Mucosa of descending colon (tissue), 3 donors: ENCODE results near the gene KIF5C. TPM values are rescaled to one million over a fixed set of nuclear protein-coding genes. Genes with fewer than 3 reads are reported as not detected.

Experiments
- ATAC-seq: fragments of 200-7000 bp; cut with Tn5 transposase; one replicate; pipeline ENCODE4 v1.9.1; 2020; ENCODE audit warnings: mild to moderate bottlenecking, moderate library complexity
- DNase-seq, 3 donors: peaks; one replicate each; pipeline ENCODE4 v3.0.0-alpha.2; 2020
- H3K36me3 ChIP-seq: fragments of 200-600 bp; one replicate; pipeline ENCODE4 v1.8.0; 2021; ENCODE audit warnings: low read depth, mild to moderate bottlenecking
- H3K4me1 ChIP-seq: fragments of 200-600 bp; one replicate; pipeline ENCODE4 v1.8.0; 2021; ENCODE audit warnings: low read depth, mild to moderate bottlenecking
- H3K4me3 ChIP-seq: fragments of 200-600 bp; one replicate; pipeline ENCODE4 v1.8.0; 2021; ENCODE audit warnings: mild to moderate bottlenecking
- H3K9me3 ChIP-seq: fragments of 200-600 bp; one replicate; pipeline ENCODE4 v1.8.0; 2021; ENCODE audit warnings: mild to moderate bottlenecking
- intact Hi-C, 2 donors: fragments of 100-400 bp; cut with DNase I in 1 of 2; cut with micrococcal nuclease in 1 of 2; formaldehyde crosslinking; loops; one replicate each; pipeline versions ENCODE4 v1.11.0 to v1.11.1; 2022; cut with DNase I, micrococcal nuclease
- total RNA-seq, 3 donors: library from RNA; stranded (reverse); fragmentation: NEBNext Ultra II Directional in 2 of 3; extraction: Animal tissue kit (Norgen Biotek cat#: 25700) in 2 of 3; gene quantifications; one replicate each; pipeline versions ENCODE4 v1.2.1 to v1.2.4, GENCODE V29; 2021 to 2023
- TF ChIP-seq, protein P1 (sequence below): fragments of 200-600 bp; IDR thresholded peaks from one replicate; pipeline ENCODE4 v1.8.0; 2022; ENCODE audit warnings: antibody characterized with exemption, mild to moderate bottlenecking
- donor health status: DM: no; HTN: no; CAD: no; lungs with moderate emphysema.
- donor health status: DM: no; HTN: no; CAD: no.
- donor health status: DM: no; HTN: yes; CAD: no.

KIF5C gene
- total RNA-seq, 3 donors from 2014 or later = 1.5 to 11.0 (median 2.5) TPM

DNA sequence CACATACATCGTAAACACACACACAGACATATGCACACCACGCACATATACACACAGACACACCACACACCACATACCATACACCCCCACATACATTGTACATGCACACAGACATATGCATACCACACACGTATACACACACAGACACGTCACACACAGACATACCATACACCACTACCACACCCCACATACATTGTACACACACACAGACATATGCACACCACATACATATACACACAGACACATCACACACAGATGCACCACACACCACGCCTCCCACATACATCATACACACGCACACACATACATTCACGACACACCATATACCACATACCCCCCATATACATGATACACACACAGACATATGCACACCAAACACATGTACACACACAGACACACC is 58.4 kb downstream of the KIF5C start:
- DNase-seq (no peak), ATAC-seq (no peak)
- H3K9me3 ChIP-seq = no peaks in the 10 kb centered on the region
- H3K36me3 ChIP-seq = no peaks in the 10 kb centered on the region
- intact Hi-C loops = no loop called here
- no peaks in the 10 kb centered on the region for H3K4me1 ChIP-seq
- H3K4me3 ChIP-seq = no peak overlapping the region
- TF ChIP-seq, protein P1, sequence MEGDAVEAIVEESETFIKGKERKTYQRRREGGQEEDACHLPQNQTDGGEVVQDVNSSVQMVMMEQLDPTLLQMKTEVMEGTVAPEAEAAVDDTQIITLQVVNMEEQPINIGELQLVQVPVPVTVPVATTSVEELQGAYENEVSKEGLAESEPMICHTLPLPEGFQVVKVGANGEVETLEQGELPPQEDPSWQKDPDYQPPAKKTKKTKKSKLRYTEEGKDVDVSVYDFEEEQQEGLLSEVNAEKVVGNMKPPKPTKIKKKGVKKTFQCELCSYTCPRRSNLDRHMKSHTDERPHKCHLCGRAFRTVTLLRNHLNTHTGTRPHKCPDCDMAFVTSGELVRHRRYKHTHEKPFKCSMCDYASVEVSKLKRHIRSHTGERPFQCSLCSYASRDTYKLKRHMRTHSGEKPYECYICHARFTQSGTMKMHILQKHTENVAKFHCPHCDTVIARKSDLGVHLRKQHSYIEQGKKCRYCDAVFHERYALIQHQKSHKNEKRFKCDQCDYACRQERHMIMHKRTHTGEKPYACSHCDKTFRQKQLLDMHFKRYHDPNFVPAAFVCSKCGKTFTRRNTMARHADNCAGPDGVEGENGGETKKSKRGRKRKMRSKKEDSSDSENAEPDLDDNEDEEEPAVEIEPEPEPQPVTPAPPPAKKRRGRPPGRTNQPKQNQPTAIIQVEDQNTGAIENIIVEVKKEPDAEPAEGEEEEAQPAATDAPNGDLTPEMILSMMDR = no peak

DNA sequence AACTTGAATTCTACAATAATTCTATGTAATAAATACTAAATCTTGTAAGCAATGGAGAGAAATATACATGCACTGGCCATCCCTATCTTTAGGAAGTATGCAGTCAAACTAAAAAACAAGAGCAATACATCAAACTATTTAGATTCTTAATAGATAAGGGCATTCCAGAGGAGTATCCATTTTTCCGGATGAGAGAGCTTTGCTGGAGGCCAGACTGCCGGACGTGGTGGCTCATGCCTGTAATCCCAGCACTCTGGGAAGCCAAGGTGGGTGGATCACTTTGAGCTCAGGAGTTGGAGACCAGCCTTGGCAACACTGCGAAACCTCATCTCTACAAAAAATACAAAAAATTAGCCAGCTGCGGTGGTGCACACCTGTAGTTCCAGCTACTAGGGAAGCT is 60.8 kb downstream of the KIF5C start:
- ATAC-seq (no peak), DNase-seq (no peak)
- H3K4me3 ChIP-seq = no peak overlapping the region
- no peaks in the 10 kb centered on the region for H3K9me3 ChIP-seq
- intact Hi-C loops = no loop called here
- TF ChIP-seq, protein P1 = no peak
- no peaks in the 10 kb centered on the region for H3K36me3 ChIP-seq
- no peaks in the 10 kb centered on the region for H3K4me1 ChIP-seq

DNA sequence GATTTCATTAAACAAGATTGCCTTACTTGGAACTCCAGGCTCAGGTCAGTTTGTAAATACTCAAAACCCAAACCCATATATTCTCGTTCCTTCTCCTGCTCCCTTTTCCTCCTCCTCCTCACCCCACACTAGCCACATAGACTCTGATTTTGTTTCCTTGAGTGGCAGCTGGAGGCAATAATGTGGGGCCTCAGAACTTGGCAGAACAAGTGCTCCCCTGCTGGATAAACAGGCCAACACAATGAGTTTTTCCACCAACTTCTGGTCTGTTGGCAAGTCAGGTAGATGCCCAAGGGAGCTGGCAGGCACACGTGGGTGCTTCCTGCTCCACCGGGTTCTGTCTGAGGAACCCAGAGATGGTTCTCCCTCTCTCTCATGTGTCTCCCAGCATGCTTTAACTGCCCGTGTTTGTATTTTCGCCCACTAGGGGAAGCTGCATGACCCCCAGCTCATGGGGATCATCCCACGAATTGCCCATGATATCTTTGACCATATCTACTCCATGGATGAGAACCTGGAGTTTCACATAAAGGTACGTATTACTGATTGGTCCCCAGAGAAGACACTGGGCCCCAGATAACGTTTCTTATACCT is 61.9 kb downstream of the KIF5C start:
- H3K9me3 ChIP-seq = no peaks in the 10 kb centered on the region
- TF ChIP-seq, protein P1 = no peak
- ATAC-seq = peak; percentile 45
- H3K36me3 ChIP-seq = no peaks in the 10 kb centered on the region
- peak in 1 of 3 donors; percentile 12 for DNase-seq
- H3K4me1 ChIP-seq = no peaks in the 10 kb centered on the region
- H3K4me3 ChIP-seq = no peak overlapping the region
- intact Hi-C loops = no loop called here

DNA sequence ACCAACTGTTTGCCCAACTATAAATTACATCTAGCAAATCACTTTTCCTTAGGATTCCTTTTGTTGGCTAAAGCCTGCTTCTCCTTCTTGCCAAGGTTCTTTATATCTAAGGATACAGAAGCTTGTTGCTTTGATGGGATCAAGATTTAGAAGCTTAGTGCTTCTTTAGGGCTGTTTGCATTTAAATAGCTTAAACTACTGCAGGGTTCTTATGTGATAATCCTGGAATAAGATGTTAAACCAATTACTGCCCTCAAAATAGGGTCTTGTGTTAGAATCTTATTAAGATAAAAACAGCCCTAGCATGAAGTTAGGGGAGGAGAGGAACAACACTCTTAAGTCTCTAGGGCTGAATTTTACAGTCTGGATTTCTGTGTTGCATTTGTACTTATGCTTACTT is 64.2 kb downstream of the KIF5C start:
- H3K9me3 ChIP-seq = no peaks in the 10 kb centered on the region
- intact Hi-C loops = no loop called here
- TF ChIP-seq, protein P1 = no peak
- H3K36me3 ChIP-seq = no peaks in the 10 kb centered on the region
- ATAC-seq = no peak
- H3K4me1 ChIP-seq = no peaks in the 10 kb centered on the region
- H3K4me3 ChIP-seq = no peak overlapping the region
- no peak for DNase-seq

DNA sequence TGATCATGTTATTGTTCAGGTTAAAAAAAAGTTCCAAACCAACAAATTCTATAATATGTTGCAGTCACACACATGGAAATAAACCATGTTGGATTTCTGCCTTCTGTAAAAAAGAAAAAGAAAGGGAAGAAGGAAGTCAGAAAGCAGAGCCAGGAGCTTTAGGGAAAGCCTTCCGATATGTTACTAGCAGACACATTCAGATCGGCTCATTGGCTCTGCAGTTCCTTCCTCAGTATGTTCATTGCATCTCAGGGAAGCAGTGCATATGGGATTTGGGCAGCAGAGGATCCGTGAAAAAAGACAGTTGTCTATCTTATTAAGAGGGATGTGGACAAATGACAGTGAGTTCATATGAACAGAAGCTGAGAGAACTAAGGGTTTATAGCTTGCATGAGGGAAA is 68.1 kb downstream of the KIF5C start:
- H3K4me3 ChIP-seq = no peak overlapping the region
- TF ChIP-seq, protein P1 = no peak
- DNase-seq (no peak), ATAC-seq (no peak)
- H3K36me3 ChIP-seq = no peaks in the 10 kb centered on the region
- intact Hi-C loops = no loop called here
- no peaks in the 10 kb centered on the region for H3K4me1 ChIP-seq
- H3K9me3 ChIP-seq = no peaks in the 10 kb centered on the region

DNA sequence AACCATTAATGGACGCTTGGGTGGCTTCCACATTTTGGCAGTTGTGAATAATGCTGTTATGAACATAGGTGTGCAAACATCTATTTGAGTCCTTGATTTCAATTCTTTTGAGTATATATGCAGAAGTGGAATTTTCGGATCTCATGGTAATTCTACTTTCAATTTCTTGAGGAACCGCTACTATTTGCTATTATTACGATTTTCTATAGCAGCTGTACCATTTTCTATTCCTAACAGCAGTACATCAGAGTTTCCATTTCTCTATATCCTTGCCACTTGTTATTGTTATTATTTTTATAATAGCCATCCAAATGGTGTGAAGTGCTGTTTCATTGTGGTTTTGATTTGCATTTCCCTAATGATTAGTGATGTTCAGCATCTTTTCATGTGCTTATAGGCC is 69.5 kb downstream of the KIF5C start:
- Histone ChIP-seq H3K4me3 (no peak overlapping the region), H3K9me3 (no peaks in the 10 kb centered on the region), H3K4me1 (no peaks in the 10 kb centered on the region), H3K36me3 (no peaks in the 10 kb centered on the region)
- ATAC-seq (no peak), DNase-seq (no peak)
- TF ChIP-seq, protein P1 = no peak
- intact Hi-C loops = no loop called here
